Stomach (tissue), 4 donors: ENCODE data around the gene CENPT.

Experiments
- CTCF ChIP-seq, 7 experiments: fragments of 450-650 bp in 4 of 7; fragments of 200-600 bp in 3 of 7; sonication (generic) in 3 of 7; IDR thresholded peaks; one replicate each; pipeline ENCODE4 v1.5.1; 2016 to 2019; ENCODE audit warnings: antibody characterized with exemption in 7 of 7, control low read depth in 2 of 7, mild to moderate bottlenecking in 1 of 7
- EP300 ChIP-seq: sonication (generic); formaldehyde crosslinking; IDR thresholded peaks from one replicate; pipeline ENCODE4 v1.6.1; 2017; ENCODE audit warnings: antibody characterized with exemption
- POLR2A ChIP-seq, 4 donors: fragments of 450-650 bp; IDR thresholded peaks; one replicate each; pipeline ENCODE4 v1.6.1; 2016; ENCODE audit warnings: antibody characterized with exemption in 4 of 4, control low read depth in 2 of 4, mild to moderate bottlenecking in 1 of 4, moderate library complexity in 1 of 4
- POLR2AphosphoS5 ChIP-seq, 3 donors: sonication (generic); formaldehyde crosslinking; IDR thresholded peaks; one replicate each; pipeline ENCODE4 v1.6.1; 2016; ENCODE audit warnings: antibody characterized with exemption in 3 of 3

GRCh38 chr16:67807148-67807682, 40.3 kb downstream of the CENPT start:
- TF ChIP-seq POLR2AphosphoS5 (IDR thresholded peaks at IDR 0.05) (no peak), CTCF (IDR thresholded peaks at IDR 0.05) (no peak), EP300 (no peak), POLR2A (IDR thresholded peaks at IDR 0.05) (no peak)
